SU-DHL-6 (cell line): Measurements from ENCODE around the gene SLC6A20.

ENCODE experiments used
- H2AFZ ChIP-seq: fragments of 200-600 bp; sonication (generic); 2 replicates; pipeline ENCODE4 v1.6.1; 2014; ENCODE audit warnings: low read depth, mild to moderate bottlenecking, moderate library complexity, mixed read lengths, antibody characterized with exemption, low read length; ENCODE audit not compliant: severe bottlenecking
- H3F3A ChIP-seq: fragments of 200-600 bp; shearing (Covaris generic); 2 replicates; pipeline ENCODE4 v1.6.0; 2016; ENCODE audit warnings: antibody characterized with exemption, mild to moderate bottlenecking; ENCODE audit not compliant: insufficient read depth
- H3K27ac ChIP-seq: fragments of 200-600 bp; sonication (generic); 2 replicates; pipeline ENCODE4 v1.5.1; 2016; ENCODE audit warnings: low read depth, mild to moderate bottlenecking, low read length, moderate library complexity, mixed read lengths
- H3K27me3 ChIP-seq: fragments of 200-600 bp; sonication (generic), shearing (Covaris generic); 2 replicates; pipeline ENCODE4 v1.6.0; 2014; ENCODE audit warnings: mild to moderate bottlenecking, low read length
- H3K36me3 ChIP-seq: fragments of 200-600 bp; sonication (generic); 2 replicates; pipeline ENCODE4 v1.6.1; 2014; ENCODE audit warnings: mild to moderate bottlenecking, low read length, mixed read lengths
- H3K4me2 ChIP-seq: fragments of 300-600, 200-600 bp; shearing (Covaris generic), sonication (generic); 2 replicates; pipeline ENCODE4 v1.6.0; 2014; ENCODE audit warnings: low read length, low read depth, mild to moderate bottlenecking; ENCODE audit not compliant: poor library complexity, severe bottlenecking
- H3K4me3 ChIP-seq: fragments of 200-600 bp; sonication (generic); 2 replicates; pipeline ENCODE4 v1.5.1; 2014; ENCODE audit warnings: antibody characterized with exemption, low read length, mild to moderate bottlenecking, mixed read lengths; ENCODE audit not compliant: insufficient read depth, poor library complexity, severe bottlenecking
- H3K79me2 ChIP-seq: fragments of 200-600 bp; sonication (generic); 2 replicates; pipeline ENCODE4 v1.6.1; 2014; ENCODE audit warnings: mild to moderate bottlenecking, low read length, moderate library complexity; ENCODE audit not compliant: insufficient read depth
- H3K9ac ChIP-seq: fragments of 200-600 bp; sonication (generic); 2 replicates; pipeline ENCODE4 v1.7.0; 2014; ENCODE audit warnings: mild to moderate bottlenecking, low read length
- H3K9me2 ChIP-seq: fragments of 200-600 bp; sonication (generic); replicated peaks from 2 replicates; pipeline ENCODE4 v1.6.1; 2014; ENCODE audit warnings: low read length; ENCODE audit not compliant: insufficient read depth
- H3K9me3 ChIP-seq: fragments of 200-600 bp; sonication (generic); 2 replicates; pipeline ENCODE4 v1.6.1; 2014; ENCODE audit warnings: low read length, mixed read lengths; ENCODE audit not compliant: insufficient read depth
- H4K20me1 ChIP-seq: fragments of 200-600 bp; sonication (generic); 2 replicates; pipeline ENCODE4 v1.6.1; 2014; ENCODE audit warnings: low read depth, mild to moderate bottlenecking, antibody characterized with exemption, low read length, moderate library complexity, mixed read lengths
- EZH2phosphoT487 ChIP-seq: fragments of 200-600 bp; sonication (generic), shearing (Covaris generic); conservative IDR thresholded peaks from 2 replicates; pipeline ENCODE4 v1.6.1; 2018; ENCODE audit warnings: mild to moderate bottlenecking, antibody characterized with exemption, low read length, moderate library complexity, mixed read lengths
- TF ChIP-seq, protein P1 (sequence below): fragments of 200-600 bp; sonication (generic); IDR thresholded peaks from one replicate; pipeline ENCODE4 v1.5.1; 2017; ENCODE audit warnings: antibody characterized with exemption, mild to moderate bottlenecking, low read length, moderate library complexity; ENCODE audit not compliant: insufficient read depth, poor library complexity, severe bottlenecking

SLC6A20 gene

DNA sequence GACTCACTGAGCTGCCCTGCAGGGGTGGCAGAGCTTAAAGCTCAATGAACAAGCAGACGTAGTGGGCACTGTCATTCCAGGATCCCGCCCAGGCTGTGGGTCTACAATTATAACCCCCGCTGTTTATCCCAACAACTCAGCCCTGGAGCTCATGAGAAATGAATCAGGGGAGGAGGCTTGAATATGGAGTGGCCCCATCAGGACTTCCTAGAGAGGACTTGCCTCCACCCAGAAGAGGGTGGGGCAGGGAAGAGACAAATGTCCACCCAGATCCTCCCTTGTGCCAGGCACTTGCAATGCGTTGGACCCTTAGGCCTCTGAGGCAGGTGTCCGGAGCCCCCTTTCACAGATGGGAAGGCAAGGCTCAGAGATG, 33.0 kb downstream of the SLC6A20 start:
- Histone ChIP-seq H3K79me2 (no peaks in the 10 kb centered on the region), H3F3A (no peaks in the 10 kb centered on the region), H3K9me3 (no peaks in the 10 kb centered on the region; the same call in 1 of the 2 replicates), H3K27me3 (0 out of 2 replicates have a peak, but pooled peaks cover 4% of the 10 kb centered on the region), H3K9me2 (no peaks in the 10 kb centered on the region), H3K9ac (no peak overlapping the region), H3K36me3 (0 out of 2 replicates have a peak, but pooled peaks cover 6% of the 10 kb centered on the region), H3K4me3 (no peak overlapping the region), H3K4me2 (no peak overlapping the region), H4K20me1 (no peaks in the 10 kb centered on the region), H2AFZ (no peak overlapping the region), H3K27ac (no peak overlapping the region)
- TF ChIP-seq, protein P1, sequence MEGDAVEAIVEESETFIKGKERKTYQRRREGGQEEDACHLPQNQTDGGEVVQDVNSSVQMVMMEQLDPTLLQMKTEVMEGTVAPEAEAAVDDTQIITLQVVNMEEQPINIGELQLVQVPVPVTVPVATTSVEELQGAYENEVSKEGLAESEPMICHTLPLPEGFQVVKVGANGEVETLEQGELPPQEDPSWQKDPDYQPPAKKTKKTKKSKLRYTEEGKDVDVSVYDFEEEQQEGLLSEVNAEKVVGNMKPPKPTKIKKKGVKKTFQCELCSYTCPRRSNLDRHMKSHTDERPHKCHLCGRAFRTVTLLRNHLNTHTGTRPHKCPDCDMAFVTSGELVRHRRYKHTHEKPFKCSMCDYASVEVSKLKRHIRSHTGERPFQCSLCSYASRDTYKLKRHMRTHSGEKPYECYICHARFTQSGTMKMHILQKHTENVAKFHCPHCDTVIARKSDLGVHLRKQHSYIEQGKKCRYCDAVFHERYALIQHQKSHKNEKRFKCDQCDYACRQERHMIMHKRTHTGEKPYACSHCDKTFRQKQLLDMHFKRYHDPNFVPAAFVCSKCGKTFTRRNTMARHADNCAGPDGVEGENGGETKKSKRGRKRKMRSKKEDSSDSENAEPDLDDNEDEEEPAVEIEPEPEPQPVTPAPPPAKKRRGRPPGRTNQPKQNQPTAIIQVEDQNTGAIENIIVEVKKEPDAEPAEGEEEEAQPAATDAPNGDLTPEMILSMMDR, result no peak
- TF ChIP-seq EZH2phosphoT487, result no peak

DNA sequence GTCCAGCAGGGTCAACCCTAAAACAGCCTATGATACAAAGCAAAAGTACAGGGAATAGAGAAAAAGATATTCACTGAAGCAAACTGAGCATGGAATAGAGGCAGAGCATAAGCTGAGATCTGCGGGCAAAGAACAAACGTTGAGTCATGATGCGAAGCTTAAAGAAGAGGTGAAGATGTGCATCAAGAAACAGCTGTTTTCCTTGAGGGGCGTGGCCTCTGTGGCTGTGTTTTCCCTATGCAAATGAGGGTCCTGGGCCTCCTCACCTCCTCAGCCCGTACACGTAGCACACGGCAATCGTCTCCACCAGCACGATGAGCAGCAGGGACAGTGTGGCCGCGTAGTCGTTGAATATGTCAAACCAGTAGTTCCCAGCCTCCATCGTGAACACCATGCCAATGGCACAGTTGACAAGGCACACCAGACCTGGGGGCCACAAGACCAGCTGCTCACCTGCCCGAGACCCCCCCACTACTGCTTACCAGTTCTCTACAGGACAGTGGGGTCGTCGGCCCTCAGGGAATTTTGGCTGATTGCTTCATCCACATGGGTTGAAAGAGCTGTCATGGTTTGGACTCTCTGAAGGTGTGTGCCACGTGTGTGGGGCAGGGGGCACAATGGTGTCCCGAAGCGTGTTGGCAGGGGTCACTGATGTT, 33.6 kb downstream of the SLC6A20 start:
- 0 out of 2 replicates have a peak, but pooled peaks cover 4% of the 10 kb centered on the region for H3K27me3 ChIP-seq

DNA sequence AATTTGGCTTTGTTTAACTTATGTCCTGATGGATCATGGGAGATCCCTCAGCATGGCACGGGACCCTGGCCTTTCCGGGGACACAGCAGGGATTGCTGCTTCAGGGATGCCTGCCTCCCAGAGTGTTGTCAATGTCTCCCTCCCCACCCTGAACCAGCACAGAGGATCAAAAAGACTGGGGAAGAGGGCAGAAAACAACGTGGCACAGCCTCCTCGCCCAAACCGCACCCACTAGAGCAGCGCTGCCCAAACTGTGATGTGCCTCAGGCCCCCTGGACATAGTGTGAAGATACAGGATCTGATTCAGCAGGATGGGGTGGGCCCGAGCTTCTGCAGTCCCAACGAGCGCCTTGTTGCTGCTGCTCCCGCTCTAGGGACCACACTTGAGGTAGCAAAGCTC, 34.5 kb downstream of the SLC6A20 start:
- Histone ChIP-seq H3K27ac (no peak overlapping the region), H3K79me2 (no peaks in the 10 kb centered on the region)

More for the DNA sequence above, 33.6 kb downstream of the SLC6A20 start:
- TF ChIP-seq EZH2phosphoT487, result no peak
- TF ChIP-seq, protein P1, result no peak
- Histone ChIP-seq H3K36me3 (0 out of 2 replicates have a peak, but pooled peaks cover 6% of the 10 kb centered on the region), H3K4me2 (no peak overlapping the region), H3K27ac (no peak overlapping the region), H3K79me2 (no peaks in the 10 kb centered on the region), H3K9me3 (no peaks in the 10 kb centered on the region; the same call in 1 of the 2 replicates), H3K4me3 (no peak overlapping the region), H4K20me1 (no peaks in the 10 kb centered on the region), H3K9ac (no peak overlapping the region), H3F3A (no peaks in the 10 kb centered on the region), H3K9me2 (no peaks in the 10 kb centered on the region), H2AFZ (no peak overlapping the region)

More for the DNA sequence above, 34.5 kb downstream of the SLC6A20 start:
- H2AFZ ChIP-seq, result no peak overlapping the region
- TF ChIP-seq EZH2phosphoT487, result no peak
- TF ChIP-seq, protein P1, result no peak
- no peaks in the 10 kb centered on the region for H4K20me1 ChIP-seq
- no peaks in the 10 kb centered on the region for H3K9me3 ChIP-seq
- no peaks in the 10 kb centered on the region for H3F3A ChIP-seq
- no peaks in the 10 kb centered on the region for H3K9me2 ChIP-seq
- H3K36me3 ChIP-seq, result no peaks in the 10 kb centered on the region
- H3K27me3 ChIP-seq, result 0 out of 2 replicates have a peak, but pooled peaks cover under 1% of the 10 kb centered on the region
- H3K4me3 ChIP-seq, result no peak overlapping the region
- no peak overlapping the region for H3K9ac ChIP-seq
- no peak overlapping the region for H3K4me2 ChIP-seq
